Motor neuron (in vitro differentiated cells): ENCODE data around the gene IL1R2. TPM values are rescaled to one million over a fixed set of nuclear protein-coding genes. Genes with fewer than 3 reads are reported as not detected.
"Not testable (repeated sequence)": the region's sequence is repeated elsewhere in the genome, so short reads cannot be mapped to it uniquely, and the experiment has no call there.

Experiments used
- ATAC-seq, 8 experiments: fragments of 200-7000 bp; cut with Tn5 transposase; replicated peaks in 6 of 8; 2 replicates each; pipeline ENCODE4 v1.8.0; 2021; ENCODE audit warnings: mild to moderate bottlenecking in 8 of 8, moderate library complexity in 8 of 8
- H3K27ac ChIP-seq, 2 donors: fragments of 250-450 bp; sonication (Bioruptor Pico); 2 replicates each; pipeline ENCODE4 v1.9.0; 2021; ENCODE audit warnings: antibody characterized with exemption in 2 of 2, mild to moderate bottlenecking in 2 of 2, moderate library complexity in 1 of 2
- H3K4me1 ChIP-seq, 2 donors: fragments of 250-450 bp; sonication (Bioruptor Pico); replicated peaks in 1 of 2; 2 replicates each; pipeline ENCODE4 v1.6.1; 2021; ENCODE audit warnings: antibody characterized with exemption in 2 of 2, mild to moderate bottlenecking in 2 of 2, moderate library complexity in 1 of 2
- H3K4me3 ChIP-seq, 5 donors: fragments of 250-450 bp; sonication (Bioruptor Pico); 2 replicates each; pipeline ENCODE4 v1.9.0; 2021; ENCODE audit warnings: antibody characterized with exemption in 5 of 5, mild to moderate bottlenecking in 5 of 5, moderate library complexity in 4 of 5
- WGBS, 10 experiments: fragments of 450-650 bp; shearing (Covaris generic); methylation state at CpG; one replicate each; pipeline ENCODE4 v1.0.0; 2022; 5-methylcytosine and 5-hydroxymethylcytosine counted together
- in situ Hi-C, 9 experiments: fragments of 400-800 bp; cut with MboI; loops; one replicate each; pipeline ENCODE4 v1.15.0; 2021; ENCODE audit warnings: low sequenced_read_pairs in 9 of 9, low pct_unique_long_range_greater_than_20kb in 2 of 9; ENCODE audit not compliant: unreplicated experiment in 9 of 9
- total RNA-seq, 8 experiments: library from RNA; unstranded; fragments of 300-600 nt; gene quantifications; 2 replicates each; pipeline versions ENCODE4 v1.2.3 to v1.2.4, GENCODE V29; 2022

The IL1R2 gene
- total RNA-seq, 8 experiments from 2014 or later, result 0.23 to 0.58 (median 0.49) TPM; not detected in 4

- 10 to 100% (median 64%) methylated on average over 1 to 5 of the region's 9 CpGs; no CpG with 5 or more reads in 1 of the 10 experiments for WGBS, 10 experiments
- ATAC-seq, result peak; percentile 85 to 99 (median 98)
- in situ Hi-C loops, result no loop called here
- Histone ChIP-seq H3K27ac (no peak overlapping the region), H3K4me3 (no peak overlapping the region), H3K4me1 (no peaks in the 10 kb centered on the region)
Measured at GRCh38 chr2:102063941-102064678, 72.3 kb downstream of the IL1R2 start.

DNA sequence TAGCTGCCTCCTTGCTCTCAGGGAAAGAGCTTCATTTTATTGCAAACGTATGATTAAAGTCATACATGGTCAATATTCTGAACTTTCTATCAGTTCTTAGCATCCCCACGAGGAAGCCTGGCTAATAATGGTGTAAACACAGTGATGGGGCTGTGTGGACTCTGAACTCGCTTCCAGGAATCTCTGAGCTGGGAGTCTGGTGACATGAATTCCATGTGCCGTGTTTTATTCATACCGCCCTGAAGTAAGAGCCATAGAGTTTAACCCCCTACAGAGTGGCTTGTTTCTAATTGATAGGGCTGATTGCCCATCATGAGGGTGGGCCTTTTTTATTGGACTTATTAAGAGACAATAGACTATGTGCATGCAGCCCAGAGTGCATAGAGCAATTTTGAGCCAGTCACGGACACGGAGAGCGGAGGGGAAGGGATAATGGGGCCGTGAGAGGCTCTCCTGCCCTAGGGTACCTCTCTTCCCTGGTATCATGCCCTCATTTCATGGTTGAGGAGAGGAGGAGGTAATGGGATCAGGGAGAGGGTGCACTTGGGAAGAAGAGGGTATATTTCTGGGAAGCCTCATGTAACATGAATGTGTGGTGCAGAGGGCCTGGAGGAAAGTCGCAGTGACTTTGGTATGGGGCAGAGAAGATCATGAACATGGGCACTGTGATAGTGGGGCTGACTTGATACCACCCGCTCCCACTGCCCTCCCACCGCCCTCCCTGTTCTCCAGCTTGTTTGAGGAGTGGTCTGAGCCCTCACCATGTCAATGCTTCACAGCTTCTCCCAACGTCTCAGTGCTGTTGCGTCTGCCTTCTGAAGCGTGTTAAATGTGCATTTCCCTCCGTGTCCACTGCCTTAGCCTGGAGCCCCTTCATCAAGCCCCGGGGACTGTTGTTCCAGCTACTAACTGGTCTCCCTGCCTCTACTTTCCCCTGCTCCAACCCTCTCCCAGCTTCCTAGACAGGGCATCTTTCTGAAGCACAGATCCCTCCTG lies 73.2 kb downstream of the IL1R2 start:
- in situ Hi-C loops, result no loop called here
- Histone ChIP-seq H3K27ac (no peak overlapping the region), H3K4me3 (no peak overlapping the region), H3K4me1 (no peaks in the 10 kb centered on the region)
- WGBS, 10 experiments, result 44 to 90% (median 79%) methylated on average over 1 to 11 of the region's 17 CpGs
- ATAC-seq, result peak in 3 of 8 experiments; percentile 40 to 44 (median 42)

DNA sequence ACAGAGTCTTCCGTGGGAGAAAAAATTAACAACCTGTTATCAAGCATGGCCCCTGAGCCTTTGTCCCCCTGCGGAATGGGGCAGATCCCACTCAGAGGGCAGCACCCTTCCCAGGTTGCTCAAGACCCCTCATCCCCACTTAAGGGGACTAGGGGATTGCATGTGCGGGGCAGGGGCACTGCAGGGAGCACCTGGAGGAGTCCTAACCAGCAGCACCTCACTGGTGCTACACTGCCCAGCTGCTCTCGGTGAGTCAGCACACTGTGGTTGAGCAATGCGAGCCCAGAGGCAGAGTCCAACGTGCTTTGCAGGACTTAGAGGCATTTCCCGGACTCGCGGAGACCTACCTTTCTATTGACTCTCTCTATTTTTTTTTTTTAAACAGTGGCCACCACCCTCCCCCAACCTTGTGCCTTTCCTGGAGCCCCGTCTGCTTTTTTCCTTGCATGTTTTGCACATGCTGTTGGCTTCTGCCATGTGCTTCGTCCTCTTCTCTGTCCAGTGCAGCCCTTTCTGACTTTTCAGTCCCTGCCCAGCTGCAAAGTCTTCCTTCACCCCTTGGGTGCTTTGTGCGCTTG lies 74.0 kb downstream of the IL1R2 start:
- in situ Hi-C loops, result no loop called here
- H3K27ac ChIP-seq, result no peak overlapping the region
- H3K4me3 ChIP-seq, result no peak overlapping the region
- no peaks in the 10 kb centered on the region for H3K4me1 ChIP-seq
- WGBS, 10 experiments, result 50 to 96% (median 90%) methylated on average over 1 to 9 of the region's 12 CpGs; no CpG with 5 or more reads in 1 of the 10 experiments
- ATAC-seq, result peak in 2 of 8 experiments; percentile 15 to 24

- in situ Hi-C loops, result no loop called here
- 41 to 100% (median 80%) methylated on average over 1 to 6 of the region's 6 CpGs; no CpG with 5 or more reads in 1 of the 10 experiments for WGBS, 10 experiments
- Histone ChIP-seq H3K4me1 (no peaks in the 10 kb centered on the region), H3K27ac (no peak overlapping the region), H3K4me3 (no peak overlapping the region)
- no peak for ATAC-seq
Measured at GRCh38 chr2:102066554-102066953, 74.8 kb downstream of the IL1R2 start.

DNA sequence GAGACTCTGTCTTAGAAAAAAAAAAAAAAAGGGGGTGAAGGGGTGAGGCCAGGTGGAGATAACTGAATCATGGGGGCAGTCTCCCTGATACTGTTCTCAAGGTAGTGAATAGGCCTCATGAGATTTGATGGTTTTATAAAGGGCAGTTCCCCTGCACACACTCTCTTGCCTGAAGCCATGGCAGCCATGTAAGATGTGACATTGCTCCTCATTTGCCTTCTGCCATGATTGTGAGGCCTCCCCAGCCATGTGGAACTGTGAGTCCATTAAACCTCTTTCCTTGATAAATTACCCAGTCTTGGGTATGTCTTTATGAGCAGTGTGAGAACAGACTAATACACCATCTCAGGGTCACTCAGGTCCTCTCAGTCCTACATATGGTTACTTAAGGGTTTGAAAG lies 76.4 kb downstream of the IL1R2 start:
- H3K4me1 ChIP-seq, H3K27ac ChIP-seq, in situ Hi-C loops, ATAC-seq, H3K4me3 ChIP-seq: not testable (repeated sequence)

DNA sequence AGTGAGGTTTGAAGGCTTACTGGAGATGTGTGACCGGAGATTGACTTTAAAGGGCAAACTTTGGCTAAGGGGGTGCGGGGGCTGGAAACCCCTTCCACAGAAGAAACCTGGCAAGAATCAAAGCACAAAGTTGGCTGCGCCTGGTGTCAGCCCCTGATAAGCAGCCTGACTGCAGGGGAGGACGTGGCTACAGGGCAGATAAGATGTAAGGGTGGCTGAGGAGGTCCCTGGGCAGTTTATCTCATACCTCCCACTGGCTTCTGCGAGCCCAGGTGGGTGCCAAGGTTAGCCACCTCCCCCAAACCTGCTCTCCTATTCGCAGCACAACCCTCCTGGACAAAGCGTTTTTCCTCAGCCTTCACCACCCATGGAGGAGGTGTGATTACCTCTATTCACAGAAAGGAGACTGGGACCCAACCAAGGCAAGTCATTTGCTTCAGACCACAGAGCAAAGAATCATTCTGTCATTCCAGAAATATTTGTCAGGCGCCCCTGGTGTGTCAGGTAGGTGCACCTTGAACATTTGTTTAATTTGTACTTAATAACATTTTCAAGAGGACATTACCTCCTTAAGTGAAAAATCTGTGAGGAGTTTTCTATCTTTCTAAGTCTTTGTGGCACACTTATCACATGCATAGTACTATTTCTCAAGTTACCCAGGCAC lies 77.7 kb downstream of the IL1R2 start:
- Histone ChIP-seq H3K4me1 (no peaks in the 10 kb centered on the region), H3K4me3 (no peak overlapping the region), H3K27ac (no peak overlapping the region)
- ATAC-seq, result no peak
- WGBS, 10 experiments, result 60 to 100% (median 80%) methylated on average over 1 to 5 of the region's 8 CpGs; no CpG with 5 or more reads in 3 of the 10 experiments
- in situ Hi-C loops, result no loop called here

GRCh38 chr2:102070058-102070642 lies 78.4 kb downstream of the IL1R2 start:
- Histone ChIP-seq H3K4me3 (no peak overlapping the region), H3K4me1 (no peaks in the 10 kb centered on the region), H3K27ac (no peak overlapping the region)
- ATAC-seq, result peak in 3 of 8 experiments; percentile 85 to 94 (median 90)
- in situ Hi-C loops, result no loop called here
- 0 to 100% (median 42%) methylated on average over 1 to 7 of the region's 8 CpGs; no CpG with 5 or more reads in 3 of the 10 experiments for WGBS, 10 experiments

- in situ Hi-C loops, result no loop called here
- ATAC-seq, result no peak
- WGBS, 10 experiments, result 58 to 100% (median 77%) methylated on average over 2 to 5 of the region's 5 CpGs; no CpG with 5 or more reads in 1 of the 10 experiments
Measured at GRCh38 chr2:102072741-102073140, 81.0 kb downstream of the IL1R2 start.

GRCh38 chr2:102073168-102073724 lies 81.5 kb downstream of the IL1R2 start:
- in situ Hi-C loops, result no loop called here
- H3K4me1 ChIP-seq, result no peaks in the 10 kb centered on the region
- WGBS, 10 experiments, result 81 to 100% (median 100%) methylated on average over 1 to 2 of the region's 2 CpGs; no CpG with 5 or more reads in 3 of the 10 experiments
- ATAC-seq, result no peak
- H3K4me3 ChIP-seq, result no peak overlapping the region
- no peak overlapping the region for H3K27ac ChIP-seq

More at GRCh38 chr2:102072741-102073140, 81.0 kb downstream of the IL1R2 start:
- Histone ChIP-seq H3K27ac (no peak overlapping the region), H3K4me1 (no peaks in the 10 kb centered on the region), H3K4me3 (no peak overlapping the region)

DNA sequence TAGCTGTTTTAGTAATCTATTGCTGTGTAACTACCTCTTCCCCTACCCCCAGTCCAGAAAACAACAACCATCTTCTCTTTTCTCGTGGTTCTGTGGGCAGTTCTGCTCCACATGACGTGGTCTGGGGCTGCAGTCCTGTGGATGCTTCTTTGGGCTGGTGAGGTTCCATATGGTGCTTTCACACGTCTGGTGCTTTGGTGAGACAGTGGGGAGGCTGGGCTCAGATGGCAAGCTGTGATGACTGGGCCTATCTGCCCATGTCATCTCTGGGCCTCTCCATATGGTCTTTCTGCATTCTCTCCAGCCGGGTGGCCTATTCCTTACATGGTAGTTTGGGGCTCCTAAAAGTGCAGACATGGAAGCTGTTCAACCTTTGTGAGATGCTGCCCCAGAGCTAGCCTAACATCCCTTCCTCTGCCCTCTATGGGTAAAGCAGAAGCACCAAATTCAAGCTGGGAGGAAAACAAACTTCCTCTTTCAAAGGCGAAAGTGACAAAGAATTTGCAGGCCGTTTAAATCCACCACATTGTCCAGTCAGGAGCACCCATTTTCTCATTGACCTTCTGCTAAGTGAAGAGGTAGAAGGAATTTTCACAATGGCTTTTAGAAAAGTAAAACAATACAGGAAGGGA lies 82.5 kb downstream of the IL1R2 start:
- ATAC-seq, result no peak
- in situ Hi-C loops, result no loop called here
- Histone ChIP-seq H3K4me1 (no peaks in the 10 kb centered on the region), H3K27ac (no peak overlapping the region), H3K4me3 (no peak overlapping the region)
- WGBS, 10 experiments, result 14 to 100% (median 81%) methylated on average over 1 to 4 of the region's 6 CpGs; no CpG with 5 or more reads in 2 of the 10 experiments

DNA sequence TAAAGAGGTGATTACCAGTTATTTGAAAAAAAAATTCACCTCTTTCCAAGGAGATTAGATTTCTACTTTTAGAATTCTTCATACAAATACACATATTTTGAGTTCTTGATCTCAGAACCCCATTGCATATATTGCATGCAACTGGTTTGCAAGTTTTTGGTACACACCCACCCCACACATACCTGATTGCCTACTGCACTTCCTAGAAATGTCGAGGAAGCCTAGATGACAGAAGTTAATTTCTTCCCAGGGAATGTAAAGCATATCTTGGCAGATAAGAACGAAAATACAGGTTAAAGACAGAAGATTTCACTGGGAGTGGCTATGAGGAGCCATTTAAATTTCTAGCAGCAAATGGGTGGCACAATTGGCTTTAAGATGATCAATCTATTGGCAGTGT lies 83.7 kb downstream of the IL1R2 start:
- in situ Hi-C loops, result no loop called here
- H3K4me3 ChIP-seq, result no peak overlapping the region
- ATAC-seq, result peak in 2 of 8 experiments; percentile 49 to 56
- H3K27ac ChIP-seq, result no peak overlapping the region
- WGBS, 10 experiments, result 50 to 100% (median 84%) methylated on average over 1 to 2 of the region's 2 CpGs; no CpG with 5 or more reads in 1 of the 10 experiments
- no peaks in the 10 kb centered on the region for H3K4me1 ChIP-seq

DNA sequence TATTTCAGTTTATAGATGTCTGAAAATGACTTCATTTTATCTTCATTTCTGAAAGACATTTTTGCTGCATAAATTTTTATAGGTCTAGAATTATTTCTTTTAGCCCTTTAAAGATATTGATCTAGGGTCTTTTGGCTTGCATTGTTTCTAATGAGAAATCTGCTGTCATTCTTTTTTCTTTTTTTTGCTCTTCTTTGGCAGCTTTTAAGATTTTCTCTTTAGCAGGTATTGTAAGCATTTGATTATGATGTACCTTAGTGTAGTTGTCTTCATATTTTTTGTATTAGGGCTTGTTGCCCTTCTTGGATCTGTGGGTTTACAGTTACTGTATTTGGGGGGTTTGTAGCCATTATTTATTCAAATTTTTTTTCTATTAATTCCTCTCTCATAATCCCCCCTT lies 84.8 kb downstream of the IL1R2 start:
- in situ Hi-C loops, result no loop called here

More for the DNA sequence above, 84.8 kb downstream of the IL1R2 start:
- Histone ChIP-seq H3K4me1 (no peaks in the 10 kb centered on the region), H3K27ac (no peak overlapping the region), H3K4me3 (no peak overlapping the region)
- no peak for ATAC-seq
